Measurements from ENCODE around the gene PRCP. TPM values are rescaled to one million over a fixed set of nuclear protein-coding genes. Genes with fewer than 3 reads are reported as not detected.

The PRCP gene
- total and polyA plus RNA-seq, 2 donors (not counting 3 experiments of a cell fraction or from before 2014, with no cell fraction given) = 170 to 277 TPM

- H3K4me2 ChIP-seq (ENCODE audit: insufficient read depth, low read length) = no peak overlapping the region
- H4K20me1 ChIP-seq (replicated peaks; ENCODE audit: control insufficient read depth, extremely low read depth, insufficient read depth, low read length) = no peaks in the 10 kb centered on the region
- H3K79me2 ChIP-seq (ENCODE audit: control insufficient read depth, insufficient read depth, low read length) = peaks cover 15% of the 10 kb centered on the region
- no peak overlapping the region for H3K4me3 ChIP-seq (replicated peaks in 1 of 3; ENCODE audit: insufficient read depth in 1 of 3, low read depth in 1 of 3, low read length in 3 of 3)
- peaks cover 9% of the 10 kb centered on the region for H3K4me1 ChIP-seq (ENCODE audit: control insufficient read depth, extremely low read depth, insufficient read depth, low read length)
- no peak for TF ChIP-seq FOS (IDR thresholded peaks at IDR 0.05; ENCODE audit: borderline replicate concordance, insufficient read depth, low read length)
- TF ChIP-seq MYC (IDR thresholded peaks at IDR 0.05; ENCODE audit: low read depth, low read length) = no peak
- H3K27me3 ChIP-seq (ENCODE audit: control insufficient read depth in 2 of 2, insufficient read depth in 2 of 2, low read length in 2 of 2) = no peaks in the 10 kb centered on the region
- H3K9me3 ChIP-seq (replicated peaks; ENCODE audit: control insufficient read depth, insufficient read depth, low read length) = peaks cover 2% of the 10 kb centered on the region
- BruUV-seq (replicated peaks) = no TSS peak
- no peak for FAIRE-seq
- no peaks in the 10 kb centered on the region for H3K36me3 ChIP-seq (ENCODE audit: control insufficient read depth in 2 of 2, extremely low read depth in 1 of 2, insufficient read depth in 2 of 2, low read length in 2 of 2)
- H2AFZ ChIP-seq (ENCODE audit: low read depth, low read length) = no peak overlapping the region
- DNase-seq (ENCODE audit: low read depth, low spot score) = no peak
- CTCF ChIA-PET = interaction anchor here (1.0 kb wide), 1 partner anchor 18 kb away, joined by 3 read pairs; no protein-coding TSS in a partner anchor
- H3K9me1 ChIP-seq (replicated peaks; ENCODE audit: control insufficient read depth, extremely low read depth, insufficient read depth, low read length) = no peaks in the 10 kb centered on the region
- POLR2A ChIA-PET = no interaction called here
- intact Hi-C loops (cut with micrococcal nuclease) (loop anchor here (5.0 to 10.0 kb wide), 2 partner anchors 178 to 376 kb away; partner anchors contain the start of gene CCDC90B), dilution Hi-C loops (cut with MboI; ENCODE audit: extremely low pct_ligation_motif_present, low sequenced_read_pairs) (no loop called here)
- no peak overlapping the region for H3K9ac ChIP-seq (replicated peaks; ENCODE audit: extremely low read depth, insufficient read depth, low read length)
- H3K27ac ChIP-seq (ENCODE audit: insufficient read depth, low read depth, low read length) = no peak overlapping the region
Observed at GRCh38 chr11:82909015-82909640, 8.9 kb upstream of the PRCP start.

- no peak overlapping the region for H2AFZ ChIP-seq (ENCODE audit: low read depth, low read length)
- intact Hi-C loops (cut with micrococcal nuclease) = loop anchor here (5.0 to 10.0 kb wide), 2 partner anchors 179 to 376 kb away; partner anchors contain the start of gene CCDC90B
- peaks cover 2% of the 10 kb centered on the region for H3K9me3 ChIP-seq (replicated peaks; ENCODE audit: control insufficient read depth, insufficient read depth, low read length)
- dilution Hi-C loops (cut with MboI; ENCODE audit: extremely low pct_ligation_motif_present, low sequenced_read_pairs) = no loop called here
- POLR2A ChIA-PET = no interaction called here
- H3K4me2 ChIP-seq (ENCODE audit: insufficient read depth, low read length) = no peak overlapping the region
- H3K9ac ChIP-seq (replicated peaks; ENCODE audit: extremely low read depth, insufficient read depth, low read length) = no peak overlapping the region
- H3K9me1 ChIP-seq (replicated peaks; ENCODE audit: control insufficient read depth, extremely low read depth, insufficient read depth, low read length) = no peaks in the 10 kb centered on the region
- no TSS peak for BruUV-seq (replicated peaks)
- no peaks in the 10 kb centered on the region for H3K27me3 ChIP-seq (ENCODE audit: control insufficient read depth in 2 of 2, insufficient read depth in 2 of 2, low read length in 2 of 2)
- no peaks in the 10 kb centered on the region for H3K36me3 ChIP-seq (ENCODE audit: control insufficient read depth in 2 of 2, extremely low read depth in 1 of 2, insufficient read depth in 2 of 2, low read length in 2 of 2)
- CTCF ChIA-PET = interaction anchor here (1.0 to 2.3 kb wide), 2 partner anchors 19 to 41 kb away, joined by 3 to 11 read pairs; no protein-coding TSS in a partner anchor
- peaks cover 15% of the 10 kb centered on the region for H3K79me2 ChIP-seq (ENCODE audit: control insufficient read depth, insufficient read depth, low read length)
- H3K27ac ChIP-seq (ENCODE audit: insufficient read depth, low read depth, low read length) = no peak overlapping the region
- no peak for TF ChIP-seq MYC (IDR thresholded peaks at IDR 0.05; ENCODE audit: low read depth, low read length)
- TF ChIP-seq POLR2A (IDR thresholded peaks at IDR 0.05; ENCODE audit: low read depth, low read length) = no peak
- TF ChIP-seq FOS (IDR thresholded peaks at IDR 0.05; ENCODE audit: borderline replicate concordance, insufficient read depth, low read length) = no peak
- no peak for TF ChIP-seq CTCF (IDR thresholded peaks at IDR 0.05; ENCODE audit: extremely low read depth in 1 of 2, insufficient read depth in 1 of 2, low read depth in 1 of 2, low read length in 2 of 2)
- H3K4me1 ChIP-seq (ENCODE audit: control insufficient read depth, extremely low read depth, insufficient read depth, low read length) = peaks cover 9% of the 10 kb centered on the region
- H3K4me3 ChIP-seq (replicated peaks in 1 of 3; ENCODE audit: insufficient read depth in 1 of 3, low read depth in 1 of 3, low read length in 3 of 3) = no peak overlapping the region
- FAIRE-seq (no peak), DNase-seq (ENCODE audit: low read depth, low spot score) (no peak)
- no peaks in the 10 kb centered on the region for H4K20me1 ChIP-seq (replicated peaks; ENCODE audit: control insufficient read depth, extremely low read depth, insufficient read depth, low read length)
Observed at GRCh38 chr11:82908311-82908710, 8.1 kb upstream of the PRCP start.

Data from endothelial cell of umbilical vein (primary cell).